Motor neuron (in vitro differentiated cells): ENCODE data around the gene AEN. TPM values are rescaled to one million over a fixed set of nuclear protein-coding genes. Genes with fewer than 3 reads are reported as not detected.

Source experiments
- ATAC-seq, 8 experiments: fragments of 200-7000 bp; cut with Tn5 transposase; replicated peaks in 6 of 8; 2 replicates each; pipeline ENCODE4 v1.8.0; 2021; ENCODE audit warnings: mild to moderate bottlenecking in 8 of 8, moderate library complexity in 8 of 8
- H3K27ac ChIP-seq, 2 donors: fragments of 250-450 bp; sonication (Bioruptor Pico); 2 replicates each; pipeline ENCODE4 v1.9.0; 2021; ENCODE audit warnings: antibody characterized with exemption in 2 of 2, mild to moderate bottlenecking in 2 of 2, moderate library complexity in 1 of 2
- H3K4me1 ChIP-seq, 2 donors: fragments of 250-450 bp; sonication (Bioruptor Pico); replicated peaks in 1 of 2; 2 replicates each; pipeline ENCODE4 v1.6.1; 2021; ENCODE audit warnings: antibody characterized with exemption in 2 of 2, mild to moderate bottlenecking in 2 of 2, moderate library complexity in 1 of 2
- H3K4me3 ChIP-seq, 5 donors: fragments of 250-450 bp; sonication (Bioruptor Pico); 2 replicates each; pipeline ENCODE4 v1.9.0; 2021; ENCODE audit warnings: antibody characterized with exemption in 5 of 5, mild to moderate bottlenecking in 5 of 5, moderate library complexity in 4 of 5
- whole genome bisulfite sequencing, 10 experiments: fragments of 450-650 bp; shearing (Covaris generic); methylation state at CpG; one replicate each; pipeline ENCODE4 v1.0.0; 2022; 5-methylcytosine and 5-hydroxymethylcytosine counted together
- in situ Hi-C, 9 experiments: fragments of 400-800 bp; cut with MboI; loops; one replicate each; pipeline ENCODE4 v1.15.0; 2021; ENCODE audit warnings: low sequenced_read_pairs in 9 of 9, low pct_unique_long_range_greater_than_20kb in 2 of 9; ENCODE audit not compliant: unreplicated experiment in 9 of 9
- total RNA-seq, 8 experiments: library from RNA; unstranded; fragments of 300-600 nt; gene quantifications; 2 replicates each; pipeline versions ENCODE4 v1.2.3 to v1.2.4, GENCODE V29; 2022

AEN gene
- total RNA-seq, 8 experiments from 2014 or later, result 15.0 to 65.1 (median 43.1) TPM

GRCh38 chr15:88680241-88681001 is 59.3 kb downstream of the AEN start:
- no peak for ATAC-seq
- WGBS, 10 experiments, result 62 to 100% (median 88%) methylated on average over 1 to 6 of the region's 13 CpGs
- Histone ChIP-seq H3K4me3 (no peak overlapping the region), H3K4me1 (no peaks in the 10 kb centered on the region), H3K27ac (no peak overlapping the region)
- in situ Hi-C loops, result loop anchor here in 1 of 9 experiments (25.0 kb wide), 1 partner anchor 332 kb away; no protein-coding TSS in a partner anchor

GRCh38 chr15:88681610-88682221 is 60.6 kb downstream of the AEN start:
- peak in 3 of 8 experiments; percentile 19 to 75 (median 55) for ATAC-seq
- in situ Hi-C loops, result loop anchor here in 1 of 9 experiments (25.0 kb wide), 1 partner anchor 331 kb away; no protein-coding TSS in a partner anchor
- Histone ChIP-seq H3K27ac (no peak overlapping the region), H3K4me1 (no peaks in the 10 kb centered on the region), H3K4me3 (no peak overlapping the region)
- 23 to 83% (median 77%) methylated on average over 2 to 8 of the region's 13 CpGs; no CpG with 5 or more reads in 4 of the 10 experiments for WGBS, 10 experiments

Other genes with a start within 250 kb of the AEN start
- gene MRPL46, start 154.0 kb upstream of the AEN start, total RNA-seq, result 10 to 100 TPM; 22.8 to 35.8 (median 30.1) TPM
- 10 to 100 TPM; 27.2 to 69.7 (median 44.3) TPM for gene MRPS11, start 153.6 kb upstream of the AEN start, total RNA-seq
- 10 to 100 TPM in 4 of 8 experiments, 1 to 10 TPM in 4; 5.5 to 16.4 (median 10.6) TPM for gene DET1, start 74.7 kb upstream of the AEN start, total RNA-seq
- 10 to 100 TPM in 2 of 8 experiments, 1 to 10 TPM in 3, under 1 TPM in 3; 0.69 to 12.9 (median 2.5) TPM for gene ISG20, start 17.7 kb downstream of the AEN start, total RNA-seq
- 1 to 10 TPM in 1 of 8 experiments, under 1 TPM in 6, not detected in 1; under 0.01 to 1.1 (median 0.24) TPM for gene ACAN, start 182.1 kb downstream of the AEN start, total RNA-seq